ENCODE results near the gene G6PC2.
"Not testable (repeated sequence)": the region's sequence is repeated elsewhere in the genome, so short reads cannot be mapped to it uniquely, and the experiment has no call there.

G6PC2 gene

DNA sequence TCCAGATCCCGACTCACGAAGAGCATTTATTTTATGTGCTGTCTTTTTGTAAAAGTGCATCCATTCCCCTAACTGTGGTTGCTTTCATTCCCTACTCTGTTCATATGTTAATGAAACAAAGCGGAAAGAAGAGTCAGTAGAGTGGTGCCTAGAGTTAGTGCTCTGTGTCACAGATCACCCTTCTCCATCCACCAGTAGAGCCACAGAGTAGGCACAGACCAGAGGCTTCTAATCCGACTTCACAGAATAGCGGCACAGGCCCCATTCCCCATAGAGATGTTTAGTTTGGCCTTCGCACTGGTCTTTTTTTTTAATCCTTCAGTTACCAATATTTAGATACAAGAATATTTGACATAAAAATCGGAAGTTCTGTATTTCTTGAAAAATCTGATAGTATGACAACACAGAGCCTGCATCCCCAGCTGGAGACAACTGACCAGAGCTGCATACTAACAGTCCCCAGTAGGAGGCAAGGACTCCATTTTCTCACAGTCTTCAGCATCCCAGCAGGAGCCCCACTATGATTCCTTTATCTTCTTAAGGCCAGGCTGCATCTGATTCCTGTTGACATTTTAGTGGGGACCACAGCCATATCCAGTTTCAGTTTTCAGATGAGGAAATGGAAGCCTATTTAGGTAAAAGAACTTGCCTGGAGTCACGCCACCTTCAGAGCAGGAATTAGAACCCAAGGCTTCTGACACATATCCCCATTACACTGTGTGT lies 7.0 kb downstream of the G6PC2 start:
- DNase-seq: no peak

- no peak for DNase-seq
These were observed 9.2 kb downstream of the G6PC2 start for GRCh38 chr2:168910330-168910729.

GRCh38 chr2:168912466-168912865 lies 11.4 kb downstream of the G6PC2 start:
- DNase-seq: no peak

- DNase-seq: no peak
These were observed 11.8 kb downstream of the G6PC2 start for GRCh38 chr2:168912901-168913369.

DNA sequence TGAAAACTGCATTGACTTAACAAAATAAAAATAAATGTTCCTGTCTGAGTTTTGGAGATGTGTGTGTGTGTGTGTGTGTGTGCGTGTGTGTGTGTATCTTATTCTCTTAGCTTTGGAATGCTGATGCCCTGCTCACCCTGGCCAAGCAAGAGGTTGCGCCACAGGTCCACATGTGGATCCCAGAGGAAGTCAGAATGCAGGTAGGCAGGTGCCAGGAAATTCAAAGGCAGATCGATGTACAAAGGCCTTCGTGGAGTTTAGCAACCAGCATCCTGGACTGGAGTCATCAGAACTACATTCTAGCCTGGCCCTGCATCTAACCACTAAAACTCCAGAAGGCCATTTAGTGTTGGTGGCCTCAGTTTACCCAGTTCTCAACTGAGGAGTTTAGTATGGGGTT lies 12.4 kb downstream of the G6PC2 start:
- no peak for DNase-seq

DNA sequence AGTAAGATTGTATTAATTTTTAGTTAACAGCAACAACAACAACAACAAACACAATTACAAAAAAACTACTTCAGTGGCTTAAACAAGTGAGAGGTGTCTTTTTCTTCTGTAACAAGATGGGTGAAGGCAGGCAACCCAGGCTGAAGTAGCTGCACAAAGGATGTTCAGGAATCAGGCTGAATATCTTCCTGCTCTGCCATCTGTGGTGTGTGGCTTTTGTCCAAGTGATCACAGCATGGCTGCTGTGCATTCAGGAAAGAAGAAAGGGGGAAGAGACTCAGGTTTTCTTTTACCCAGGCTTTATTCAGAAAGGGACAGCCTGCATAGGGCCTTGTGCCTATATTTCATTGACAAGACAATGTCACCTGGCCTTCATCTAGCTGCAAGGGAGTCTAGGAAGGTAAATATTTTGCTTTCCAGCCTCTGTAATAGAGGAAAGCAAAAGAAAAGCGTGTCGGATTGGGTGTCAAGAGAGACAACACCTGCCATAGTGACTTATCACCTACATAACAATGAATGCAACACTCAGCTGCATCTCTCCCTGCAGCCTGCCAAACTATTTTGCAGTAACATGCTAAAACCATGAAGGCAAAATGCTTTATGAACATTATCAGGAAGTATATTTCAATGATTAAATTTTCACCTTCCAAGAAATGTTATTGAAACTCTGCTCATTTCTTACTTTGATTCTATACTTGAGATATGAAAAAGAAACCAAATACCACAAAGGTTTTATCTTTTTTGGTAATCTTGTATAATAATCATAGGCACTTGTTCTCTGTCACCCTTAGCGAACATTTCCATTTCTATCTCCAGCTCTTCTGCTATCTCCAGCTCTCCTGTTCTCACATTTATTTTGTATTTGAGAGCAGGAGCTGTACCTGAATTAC lies 14.6 kb downstream of the G6PC2 start:
- no peak for DNase-seq

GRCh38 chr2:168916331-168916675 lies 15.2 kb downstream of the G6PC2 start:
- no peak for DNase-seq

DNA sequence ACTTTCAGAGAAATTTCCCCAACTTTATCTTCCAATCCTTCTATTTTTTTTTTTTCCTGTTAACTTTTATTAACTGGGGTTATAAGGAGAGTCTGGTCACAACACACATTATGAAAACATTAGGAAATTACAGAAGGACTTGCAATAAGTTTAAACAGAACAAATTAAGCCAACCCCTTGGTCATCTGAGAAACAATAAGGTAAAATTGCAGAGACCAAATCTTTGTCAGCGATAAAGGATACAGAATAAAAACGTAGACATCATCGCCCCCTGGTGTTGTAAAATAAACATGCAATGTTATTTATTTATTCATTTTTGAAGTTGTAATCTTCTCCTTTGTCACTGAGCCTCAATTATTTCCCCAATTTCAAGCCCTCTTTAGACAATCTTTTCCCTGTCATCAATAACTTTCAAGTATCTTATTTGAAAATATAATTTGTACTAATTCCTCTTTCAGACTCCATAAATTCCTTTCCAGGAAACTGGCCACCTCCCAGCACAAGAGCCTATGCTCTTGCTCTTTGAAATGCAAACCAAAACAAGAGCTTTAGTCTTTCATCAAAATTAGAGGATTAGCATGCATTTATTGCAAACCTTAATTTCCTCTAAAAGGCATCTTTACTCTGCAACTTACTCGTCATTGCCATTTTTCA lies 19.5 kb downstream of the G6PC2 start:
- peak in 1 of 2 experiments; percentile 44 for DNase-seq

DNA sequence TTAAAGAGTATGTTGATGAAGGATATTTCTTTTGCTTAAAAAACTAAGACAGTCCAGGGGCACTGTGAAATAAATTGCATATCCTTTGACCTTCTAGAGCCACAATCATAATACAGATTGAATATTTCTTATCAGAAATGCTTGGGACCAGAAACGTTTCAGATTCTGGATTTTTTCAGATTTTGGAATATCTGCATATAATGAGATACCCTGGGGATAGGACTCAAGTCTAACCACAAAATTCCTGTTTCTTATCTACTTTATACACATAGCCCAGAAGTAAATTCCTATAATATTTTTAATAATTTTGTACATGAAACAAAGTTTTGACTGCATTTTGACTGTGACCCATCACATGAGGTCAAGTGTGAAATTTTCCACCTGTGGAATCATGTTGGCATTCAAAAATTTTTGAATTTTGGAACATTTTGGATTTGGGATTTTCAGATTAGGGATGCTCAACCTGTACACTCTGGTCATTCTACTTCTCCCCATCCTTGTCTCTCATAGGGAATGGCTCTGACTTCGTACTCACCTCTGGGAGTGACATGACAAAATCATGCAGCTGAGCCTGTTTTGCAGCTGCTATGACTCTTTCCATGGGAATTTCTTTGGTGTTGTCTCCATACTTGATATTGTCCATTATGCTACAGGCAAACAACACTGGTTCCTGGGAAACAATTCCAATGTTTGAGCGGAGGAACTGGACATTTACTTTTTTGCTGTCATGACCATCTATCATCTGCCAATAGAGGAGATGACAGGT lies 25.7 kb downstream of the G6PC2 start:
- DNase-seq: no peak

DNA sequence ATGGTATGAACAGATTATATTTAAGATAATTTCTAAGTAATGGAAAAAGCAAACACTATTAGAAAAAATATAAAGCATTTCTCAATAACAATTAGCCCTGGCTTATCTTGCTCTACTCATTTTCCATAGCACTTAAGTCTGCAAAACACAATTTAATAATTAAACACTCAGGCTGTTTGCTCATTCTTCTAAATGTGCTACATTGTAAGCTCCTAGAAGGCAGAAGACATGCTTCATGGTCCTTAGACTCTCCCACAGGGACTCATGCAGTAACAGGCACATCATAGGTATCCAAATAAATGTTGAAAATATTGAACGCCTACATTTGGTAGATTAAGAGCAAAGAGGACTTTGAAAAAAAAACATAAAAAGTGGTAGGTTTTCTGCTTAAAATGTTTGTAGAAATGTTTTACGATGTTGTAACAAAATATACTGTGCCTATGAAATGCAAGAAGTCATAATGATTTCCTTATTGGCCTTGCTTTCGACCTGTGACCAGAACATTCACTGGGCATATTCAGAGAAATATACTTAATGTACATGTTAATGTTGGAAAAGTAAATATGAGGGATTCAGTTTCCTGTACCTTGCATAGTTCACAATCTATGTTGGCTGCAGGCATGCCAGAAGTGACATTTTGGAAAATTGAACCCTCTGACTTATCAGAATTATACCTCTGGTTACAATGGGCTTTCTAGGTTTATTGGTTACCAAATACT lies 27.2 kb downstream of the G6PC2 start:
- no peak for DNase-seq

GRCh38 chr2:168929031-168929430 lies 27.9 kb downstream of the G6PC2 start:
- DNase-seq: no peak

DNA sequence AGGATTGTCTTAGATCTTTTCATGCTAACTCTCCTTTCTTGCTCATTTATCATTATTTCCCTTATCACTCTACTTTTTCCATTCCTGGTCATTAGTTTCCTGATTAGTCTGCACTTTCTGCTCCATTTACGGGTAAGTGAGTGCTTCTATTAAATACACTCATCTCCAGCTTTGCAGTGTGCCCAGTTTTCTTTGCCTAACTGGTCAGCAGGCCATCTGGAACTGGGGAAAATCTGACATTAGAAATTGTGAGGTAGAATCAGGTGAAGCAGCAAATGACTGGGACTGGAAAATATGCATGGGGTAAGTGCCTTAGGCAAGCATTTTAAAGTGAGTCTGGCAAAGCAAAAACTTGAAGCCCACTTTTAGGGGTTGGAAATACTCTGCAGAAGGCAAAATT lies 29.2 kb downstream of the G6PC2 start:
- no peak for DNase-seq

GRCh38 chr2:168932174-168932573 lies 31.1 kb downstream of the G6PC2 start:
- not testable (repeated sequence) for DNase-seq

- DNase-seq: no peak
These were observed 33.7 kb downstream of the G6PC2 start for GRCh38 chr2:168934826-168935225.

GRCh38 chr2:168935810-168936581 lies 34.9 kb downstream of the G6PC2 start:
- no peak for DNase-seq

- no peak for DNase-seq
These were observed 38.0 kb downstream of the G6PC2 start for GRCh38 chr2:168939061-168939460.

DNA sequence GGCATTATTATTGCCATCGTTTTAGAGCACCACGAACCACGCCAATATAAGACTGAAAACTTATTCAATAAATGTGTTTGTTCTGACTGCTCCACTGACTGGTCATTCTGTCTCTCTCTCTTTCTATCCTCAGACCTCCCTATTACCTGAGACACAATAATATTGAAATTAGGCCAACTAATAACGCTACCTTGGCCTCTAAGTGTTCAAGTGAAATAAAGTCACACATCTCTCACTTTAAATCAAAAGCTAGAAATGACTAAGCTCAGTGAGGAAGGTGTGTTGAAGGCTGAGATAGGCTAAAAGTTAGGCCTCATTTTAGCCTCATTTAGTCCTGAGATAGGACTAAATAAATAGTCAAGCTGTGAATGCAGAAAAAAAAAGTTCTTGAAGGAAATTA lies 38.8 kb downstream of the G6PC2 start:
- DNase-seq: no peak

GRCh38 chr2:168941297-168941696 lies 40.2 kb downstream of the G6PC2 start:
- no peak for DNase-seq

DNA sequence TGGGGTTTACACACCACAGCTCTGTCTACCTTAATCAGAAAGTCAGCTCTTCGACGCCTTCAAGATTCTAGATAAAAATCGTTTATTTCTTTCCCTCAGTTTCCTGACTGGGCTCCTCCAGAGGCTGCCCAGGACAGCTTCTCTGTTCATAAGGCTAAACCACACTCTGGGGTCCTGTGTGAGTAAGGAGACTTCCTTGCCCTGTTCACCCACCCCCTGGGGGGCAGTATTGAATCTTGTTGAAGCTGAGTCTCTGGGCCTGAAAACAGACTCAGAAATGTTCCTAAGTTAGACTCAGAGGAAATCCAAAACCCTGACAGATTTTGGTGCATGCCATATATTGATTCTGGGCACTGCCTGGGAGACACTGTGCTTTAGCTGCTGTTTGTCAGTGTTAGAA lies 43.0 kb downstream of the G6PC2 start:
- DNase-seq: no peak

DNA sequence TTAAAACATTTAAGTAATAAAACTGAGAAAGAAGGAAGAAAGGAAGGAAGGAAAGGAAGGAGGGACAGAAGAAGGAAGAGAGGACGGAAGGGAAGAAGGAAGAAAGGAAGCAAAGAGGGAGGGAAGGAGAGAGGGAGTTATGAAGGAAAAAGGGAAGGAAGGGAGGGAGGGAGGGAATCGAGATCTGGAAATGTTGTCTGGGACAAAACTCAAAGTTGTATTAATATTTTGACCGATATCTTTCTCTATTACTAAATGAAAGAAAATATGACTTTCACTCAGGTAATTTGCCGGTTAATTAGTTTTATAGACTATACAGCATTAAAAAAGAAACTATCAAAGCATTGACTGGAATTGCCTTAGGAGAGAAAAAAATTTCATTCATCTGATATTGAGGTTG lies 44.4 kb downstream of the G6PC2 start:
- DNase-seq: no peak

GRCh38 chr2:168948621-168949212 lies 47.6 kb downstream of the G6PC2 start:
- DNase-seq: peak in 1 of 2 experiments; percentile 7

All from SW 1271 (cell line).